Measurements from ENCODE around the gene C17orf113.

The C17orf113 gene

DNA sequence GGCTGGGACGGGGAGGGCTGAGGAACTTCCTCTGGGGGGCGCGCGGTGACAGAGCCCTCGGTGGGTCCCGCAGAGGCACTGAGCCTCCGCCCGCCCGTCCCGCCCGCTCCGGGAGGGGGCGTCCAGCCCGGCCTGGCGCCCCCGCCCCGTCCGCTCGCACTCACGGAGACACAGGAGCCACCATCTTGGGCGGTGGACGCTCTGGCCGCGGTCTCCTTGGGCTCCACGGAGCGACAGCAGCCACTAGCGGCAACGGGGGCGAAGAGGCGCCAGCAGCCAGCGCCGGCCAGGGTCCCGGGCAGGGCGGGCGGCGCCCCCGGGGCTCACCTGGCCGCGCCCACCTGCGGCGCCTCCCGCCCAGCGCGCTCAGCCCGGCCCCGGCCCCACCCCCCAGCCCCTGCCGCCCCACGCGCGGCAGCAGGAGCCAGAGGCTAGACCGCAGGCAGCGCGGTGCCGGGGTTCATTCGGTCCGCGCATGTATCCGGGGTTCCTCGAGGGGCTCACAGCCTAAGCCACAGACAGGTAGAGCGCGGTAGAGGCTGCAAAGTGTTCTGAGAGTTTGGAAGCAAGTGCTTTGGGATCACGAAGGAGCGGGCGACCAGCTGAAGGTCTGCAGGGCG lies at the start of gene C17orf113:
Gene C17orf113, minus strand, starts transcription at position 209 of the 620 bp plus-strand sequence. CDS start 7,225 bp downstream, outside the sequence.
- DNase-seq = peak; percentile 55

GRCh38 chr17:42098730-42099399 lies 48.5 kb upstream of the C17orf113 start:
- DNase-seq = no peak

DNA sequence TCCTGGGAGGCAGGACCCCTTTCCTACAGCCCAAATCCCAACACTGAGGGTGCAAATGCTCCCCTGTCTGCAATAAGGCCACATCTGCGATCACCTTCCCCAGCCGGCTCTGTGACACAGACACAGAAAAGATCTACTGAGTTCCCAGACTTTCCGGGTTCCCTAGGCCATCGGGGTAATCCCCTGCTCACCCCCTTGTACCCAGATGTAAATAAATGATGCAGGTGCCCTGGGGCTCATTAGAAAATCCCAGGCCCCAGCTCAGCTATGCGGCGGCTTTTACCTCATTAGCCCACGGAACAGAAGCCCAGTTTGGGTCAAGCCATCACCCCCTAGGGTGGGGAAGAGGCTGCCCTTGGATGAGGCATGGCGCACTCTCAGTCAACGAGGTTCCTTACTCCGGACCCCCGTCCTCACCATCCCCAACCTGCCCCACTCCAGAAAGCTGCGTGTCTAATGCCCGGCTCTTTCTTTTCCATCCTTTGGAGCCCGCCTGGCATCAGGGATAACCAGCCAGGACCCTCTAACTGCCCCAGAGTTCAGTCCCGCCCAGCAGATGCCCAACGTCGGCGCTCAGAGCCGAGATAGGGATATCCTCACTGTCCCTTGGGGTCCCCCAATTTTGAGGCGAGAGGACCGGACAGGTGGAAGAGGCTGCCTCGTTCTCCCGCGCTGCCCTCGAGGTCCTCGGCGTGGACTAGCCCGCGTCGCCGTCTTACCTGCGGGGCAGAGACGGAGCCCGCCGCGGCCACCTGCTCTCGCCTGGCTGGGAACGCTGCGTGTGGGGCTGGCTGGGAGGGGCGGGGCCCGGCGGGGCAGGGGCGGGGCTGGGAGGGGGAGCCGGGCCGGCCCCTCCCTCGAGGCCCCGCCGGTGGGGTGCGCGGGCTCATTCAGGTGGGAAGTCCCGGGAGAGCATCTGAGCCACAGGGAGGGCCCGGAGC lies 47.6 kb upstream of the C17orf113 start, which contains the start of gene ZNF385C:
Gene ZNF385C, minus strand, starts transcription at position 783 of the 941 bp plus-strand sequence. CDS start 35,417 bp downstream, outside the sequence.
- DNase-seq = no peak

GRCh38 chr17:42096360-42097111 lies 46.1 kb upstream of the C17orf113 start:
- no peak for DNase-seq

DNA sequence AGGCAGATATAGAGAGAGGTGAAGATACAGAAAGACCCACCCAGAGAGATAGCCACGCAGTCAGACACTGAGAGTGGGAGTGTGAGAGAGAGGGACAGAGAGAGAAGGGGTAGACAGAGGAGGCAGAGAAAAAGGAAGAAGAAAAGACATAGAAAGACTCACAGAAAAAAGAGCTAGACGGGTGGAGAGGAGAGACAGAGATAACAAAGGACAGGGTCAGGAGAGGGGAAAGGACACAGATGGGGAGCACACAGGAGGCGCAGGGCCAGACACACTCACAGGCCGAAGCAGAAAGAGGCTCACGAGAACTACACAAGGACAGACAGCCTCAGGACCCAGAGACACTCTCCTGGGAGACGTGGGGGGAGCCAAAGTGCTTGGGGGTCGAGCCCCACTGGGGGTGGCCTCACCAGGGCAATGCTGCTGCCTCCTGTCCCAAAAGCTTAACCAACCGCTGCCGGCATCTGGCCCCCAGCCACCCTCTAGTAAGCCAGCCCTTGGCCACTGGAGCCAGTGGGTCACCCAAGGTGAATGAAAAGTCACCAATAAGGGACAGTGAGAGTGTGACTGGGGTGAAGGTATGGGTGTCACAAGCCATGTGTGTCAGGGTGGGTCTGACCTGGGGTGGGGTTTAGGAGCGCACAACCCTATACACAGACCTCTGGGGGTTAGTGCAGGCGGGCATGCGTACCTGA lies 44.1 kb upstream of the C17orf113 start:
- no peak for DNase-seq

GRCh38 chr17:42092939-42093338 lies 42.5 kb upstream of the C17orf113 start:
- no peak for DNase-seq

- no peak for DNase-seq
Measured at GRCh38 chr17:42090964-42091790, 40.8 kb upstream of the C17orf113 start.

- DNase-seq = no peak
Measured at GRCh38 chr17:42088736-42089135, 38.3 kb upstream of the C17orf113 start.

DNA sequence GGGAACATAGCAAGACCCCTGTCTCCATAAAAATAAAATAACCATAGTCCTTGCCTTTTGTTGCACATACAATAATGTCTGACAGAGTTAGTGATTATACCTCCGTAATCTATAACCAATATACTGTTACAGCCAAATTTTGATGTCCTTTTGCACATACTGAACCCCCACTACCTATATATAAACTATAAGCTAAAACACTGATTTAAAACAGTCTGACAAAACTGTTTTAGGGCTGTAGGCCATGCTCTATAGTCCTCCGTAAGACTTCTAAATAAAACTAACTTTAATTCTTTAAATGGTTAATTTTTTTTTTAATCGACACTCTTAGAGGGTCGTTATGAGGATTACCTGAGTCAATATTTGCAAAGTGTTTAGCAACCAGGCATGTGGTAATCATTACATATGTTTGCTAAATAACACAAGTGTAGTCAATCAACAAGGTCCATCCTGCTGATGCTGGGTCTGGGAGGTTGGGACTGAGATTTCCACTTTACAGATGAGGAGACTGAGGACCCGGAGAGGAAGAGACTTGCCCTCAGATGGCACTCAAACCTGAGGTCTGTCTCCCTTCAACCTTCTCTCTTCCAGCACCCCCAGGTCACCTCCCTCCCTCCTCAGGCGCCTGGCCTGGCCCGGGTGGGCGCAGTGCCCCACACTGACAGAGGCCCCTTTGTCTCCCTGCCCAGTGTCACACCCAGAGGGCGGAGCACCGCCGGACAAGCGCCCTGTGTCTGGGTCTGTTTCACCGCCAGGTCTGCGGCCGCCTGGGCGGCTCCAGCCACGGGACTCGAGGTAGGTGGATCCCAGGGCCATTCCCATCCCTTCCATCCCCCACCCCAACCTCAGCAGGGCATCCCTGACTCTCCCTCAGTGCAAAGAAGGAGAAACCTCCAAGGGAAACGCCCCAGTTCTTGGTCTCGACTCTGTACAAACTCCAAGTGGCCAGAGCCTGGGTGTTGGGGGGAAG lies 37.6 kb upstream of the C17orf113 start:
- no peak for DNase-seq

GRCh38 chr17:42087042-42087701 lies 36.8 kb upstream of the C17orf113 start:
- no peak for DNase-seq

DNA sequence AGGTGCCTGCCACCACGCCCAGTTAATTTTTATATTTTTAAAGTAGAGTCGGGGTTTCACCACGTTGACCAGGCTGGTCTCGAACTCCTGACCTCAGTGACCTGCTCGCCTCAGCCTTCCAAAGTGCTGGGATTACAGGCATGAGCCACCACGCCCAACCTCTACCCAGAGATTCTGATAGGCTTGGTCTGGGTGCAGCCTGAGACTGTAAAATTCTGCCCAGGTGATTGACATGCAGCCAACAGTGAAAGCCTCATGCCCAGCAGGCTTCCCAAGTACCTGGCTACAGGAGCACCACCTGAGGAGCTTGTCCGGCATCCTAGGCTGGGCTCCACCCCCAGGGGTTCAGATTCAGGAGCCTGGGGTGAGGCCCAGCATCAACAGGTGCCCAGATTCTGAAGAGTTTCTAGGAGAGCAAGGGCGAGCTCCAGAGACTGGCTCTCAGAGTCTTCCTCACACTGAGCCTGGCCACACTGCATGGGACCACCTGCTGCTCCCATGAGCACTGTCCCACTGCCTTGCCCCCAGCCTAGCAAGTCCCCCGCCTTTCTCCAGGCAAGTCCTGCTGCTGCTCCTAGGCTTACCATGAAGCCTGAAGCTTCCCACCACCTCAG lies 31.2 kb upstream of the C17orf113 start:
- DNase-seq = no peak

GRCh38 chr17:42079541-42079940 lies 29.1 kb upstream of the C17orf113 start:
- no peak for DNase-seq

DNA sequence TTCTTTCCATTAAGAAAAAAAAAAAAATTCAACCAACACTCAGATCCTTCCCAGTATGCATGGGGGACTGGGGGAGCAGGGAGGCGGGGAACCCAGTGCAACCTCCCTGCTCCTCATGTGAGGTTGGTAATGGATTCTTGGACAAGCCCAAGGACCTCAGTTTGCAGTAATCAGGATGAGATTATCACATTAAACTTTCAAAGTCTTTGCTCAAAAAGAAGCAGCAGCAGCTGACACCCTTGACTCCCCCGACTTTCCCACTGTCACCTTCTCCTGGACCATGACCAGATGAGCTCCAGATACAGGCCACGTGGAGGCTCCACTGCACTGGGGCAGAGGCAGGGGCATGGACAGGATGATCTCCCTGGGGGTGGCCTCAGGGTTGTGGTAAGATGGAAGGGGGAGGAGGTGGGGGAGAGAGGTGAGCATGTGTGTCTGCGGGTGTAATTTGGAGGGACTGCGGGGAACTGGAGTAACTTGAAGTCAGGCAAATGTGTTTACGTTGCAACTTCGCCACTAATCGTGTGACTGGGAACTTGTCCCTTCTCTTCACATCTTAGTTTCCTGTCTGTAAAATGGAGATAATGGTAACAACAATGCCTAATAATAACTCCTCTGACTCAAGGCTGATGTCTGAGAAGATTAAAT lies 28.1 kb upstream of the C17orf113 start:
- no peak for DNase-seq

DNA sequence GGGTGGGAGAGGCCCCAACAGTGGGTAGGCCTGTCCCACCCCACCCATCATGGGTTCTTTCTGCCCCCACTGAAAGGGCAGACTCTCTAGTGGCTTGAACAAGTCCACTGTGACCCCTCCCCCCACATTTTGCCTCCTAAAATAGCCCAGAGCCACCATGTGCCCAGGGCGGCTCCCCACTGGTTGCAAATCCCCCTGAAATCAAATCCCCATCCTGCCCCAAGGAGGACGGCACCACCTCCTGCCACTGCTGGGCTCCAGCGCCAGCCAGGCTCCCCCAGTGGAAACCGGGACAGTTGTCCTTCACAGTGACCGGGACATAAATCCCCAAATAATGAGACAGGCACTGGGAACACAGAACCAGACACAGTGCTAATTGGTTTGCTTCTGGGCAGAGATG lies 27.4 kb upstream of the C17orf113 start:
- DNase-seq = no peak

GRCh38 chr17:42076797-42077559 lies 26.6 kb upstream of the C17orf113 start:
- no peak for DNase-seq

DNA sequence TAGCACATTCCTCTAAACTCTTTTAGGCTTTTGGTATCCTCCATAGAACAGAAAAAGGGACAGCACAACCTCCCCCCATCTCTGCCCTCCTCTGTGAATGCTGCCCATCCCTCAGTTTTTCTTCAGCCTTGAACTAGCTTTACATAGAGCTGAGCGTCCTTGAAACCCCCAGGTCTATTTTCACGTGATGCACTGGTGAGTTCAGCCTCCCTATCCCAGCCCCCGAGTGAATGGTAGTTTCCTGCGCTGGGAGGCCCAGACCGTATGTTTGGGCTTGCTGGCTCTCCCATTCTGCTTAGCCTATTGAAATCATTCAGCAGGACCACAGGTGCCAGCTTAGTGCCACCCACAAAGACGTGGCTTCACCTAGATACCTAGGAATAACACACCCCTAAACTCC lies 25.4 kb upstream of the C17orf113 start:
- no peak for DNase-seq
